Measurements from ENCODE around the gene KCNAB1.
A peak's percentile ranks its signal among the peaks of the same experiment; 100 is the strongest.

The KCNAB1 gene

GRCh38 chr3:156418428-156418827, 298.1 kb downstream of the KCNAB1 start:
- DNase-seq, result no peak

GRCh38 chr3:156421534-156421933, 301.2 kb downstream of the KCNAB1 start:
- DNase-seq, result no peak

- peak; percentile 43 for DNase-seq
Observed at GRCh38 chr3:156424758-156425157, 304.4 kb downstream of the KCNAB1 start.

- peak; percentile 14 for DNase-seq
Observed at GRCh38 chr3:156425651-156426050, 305.3 kb downstream of the KCNAB1 start.

GRCh38 chr3:156429125-156429524, 308.7 kb downstream of the KCNAB1 start:
- no peak for DNase-seq

GRCh38 chr3:156431334-156432124, 311.2 kb downstream of the KCNAB1 start:
- no peak for DNase-seq

- DNase-seq, result no peak
Observed at GRCh38 chr3:156432563-156432962, 312.2 kb downstream of the KCNAB1 start.

- no peak for DNase-seq
Observed at GRCh38 chr3:156433138-156433537, 312.8 kb downstream of the KCNAB1 start.

- DNase-seq, result peak; percentile 82
Observed at GRCh38 chr3:156433910-156434309, 313.5 kb downstream of the KCNAB1 start.

GRCh38 chr3:156434921-156435320, 314.5 kb downstream of the KCNAB1 start:
- no peak for DNase-seq

GRCh38 chr3:156443079-156443478, 322.7 kb downstream of the KCNAB1 start:
- DNase-seq, result peak; percentile 44

GRCh38 chr3:156445117-156446090, 325.0 kb downstream of the KCNAB1 start:
- DNase-seq, result no peak

- DNase-seq, result no peak
Observed at GRCh38 chr3:156448300-156448699, 327.9 kb downstream of the KCNAB1 start.

- DNase-seq, result peak; percentile 19
Observed at GRCh38 chr3:156449710-156450574, 329.6 kb downstream of the KCNAB1 start.

GRCh38 chr3:156455839-156456238, 335.5 kb downstream of the KCNAB1 start:
- no peak for DNase-seq

GRCh38 chr3:156456771-156457224, 336.4 kb downstream of the KCNAB1 start:
- no peak for DNase-seq

- no peak for DNase-seq
Observed at GRCh38 chr3:156459434-156459833, 339.1 kb downstream of the KCNAB1 start.

GRCh38 chr3:156460206-156460611, 339.8 kb downstream of the KCNAB1 start:
- DNase-seq, result no peak

- DNase-seq, result no peak
Observed at GRCh38 chr3:156461889-156462288, 341.5 kb downstream of the KCNAB1 start.

GRCh38 chr3:156463123-156463522, 342.7 kb downstream of the KCNAB1 start:
- DNase-seq, result no peak

GRCh38 chr3:156465194-156465593, 344.8 kb downstream of the KCNAB1 start:
- DNase-seq, result no peak

- no peak for DNase-seq
Observed at GRCh38 chr3:156469456-156469855, 349.1 kb downstream of the KCNAB1 start.

- no peak for DNase-seq
Observed at GRCh38 chr3:156471431-156471830, 351.1 kb downstream of the KCNAB1 start.
